T-helper 17 cell (primary cell): ENCODE results near the gene CDH16. TPM values are rescaled to one million over a fixed set of nuclear protein-coding genes. Genes with fewer than 3 reads are reported as not detected.
A peak's percentile ranks its signal among the peaks of the same experiment; 100 is the strongest.
"Not testable (repeated sequence)": the region's sequence is repeated elsewhere in the genome, so short reads cannot be mapped to it uniquely, and the experiment has no call there.

ENCODE experiments used
- ATAC-seq: fragments of 150-1000 bp; cut with Tn5 transposase; 2 replicates; pipeline ENCODE4 v1.10.0; 2021; ENCODE audit warnings: mild to moderate bottlenecking, moderate library complexity
- DNase-seq, 3 donors: peaks; one replicate each; pipeline versions ENCODE4 v3.0.0 to v3.0.0-alpha.2; 2020 to 2021
- H3K9me3 ChIP-seq: one replicate; pipeline ENCODE4 v1.7.0; 2013; ENCODE audit warnings: low read length, mild to moderate bottlenecking; ENCODE audit not compliant: control insufficient read depth, poor library complexity, severe bottlenecking
- H3K27ac Mint-ChIP-seq: one replicate; pipeline ENCODE4 v1.8.0; 2022; ENCODE audit warnings: mild to moderate bottlenecking, moderate library complexity, mixed read lengths
- H3K27me3 Mint-ChIP-seq: one replicate; pipeline ENCODE4 v1.8.0; 2022; ENCODE audit warnings: mixed read lengths
- H3K36me3 Mint-ChIP-seq: one replicate; pipeline ENCODE4 v1.8.0; 2022; ENCODE audit warnings: low read depth, mixed read lengths
- H3K4me1 Mint-ChIP-seq: one replicate; pipeline ENCODE4 v1.8.0; 2022; ENCODE audit warnings: mild to moderate bottlenecking, mixed read lengths
- H3K4me3 Mint-ChIP-seq: one replicate; pipeline ENCODE4 v1.8.0; 2022; ENCODE audit warnings: mild to moderate bottlenecking, moderate library complexity, mixed read lengths
- total RNA-seq, 4 donors: library from RNA in 2 of 4; stranded (reverse) in 2 of 4; gene quantifications; one replicate each; pipeline ENCODE4 v1.2.3 and lab custom pipeline; 2022 to 2026

Gene CDH16
- total RNA-seq, 2 donors from 2014 or later, result not detected

DNA sequence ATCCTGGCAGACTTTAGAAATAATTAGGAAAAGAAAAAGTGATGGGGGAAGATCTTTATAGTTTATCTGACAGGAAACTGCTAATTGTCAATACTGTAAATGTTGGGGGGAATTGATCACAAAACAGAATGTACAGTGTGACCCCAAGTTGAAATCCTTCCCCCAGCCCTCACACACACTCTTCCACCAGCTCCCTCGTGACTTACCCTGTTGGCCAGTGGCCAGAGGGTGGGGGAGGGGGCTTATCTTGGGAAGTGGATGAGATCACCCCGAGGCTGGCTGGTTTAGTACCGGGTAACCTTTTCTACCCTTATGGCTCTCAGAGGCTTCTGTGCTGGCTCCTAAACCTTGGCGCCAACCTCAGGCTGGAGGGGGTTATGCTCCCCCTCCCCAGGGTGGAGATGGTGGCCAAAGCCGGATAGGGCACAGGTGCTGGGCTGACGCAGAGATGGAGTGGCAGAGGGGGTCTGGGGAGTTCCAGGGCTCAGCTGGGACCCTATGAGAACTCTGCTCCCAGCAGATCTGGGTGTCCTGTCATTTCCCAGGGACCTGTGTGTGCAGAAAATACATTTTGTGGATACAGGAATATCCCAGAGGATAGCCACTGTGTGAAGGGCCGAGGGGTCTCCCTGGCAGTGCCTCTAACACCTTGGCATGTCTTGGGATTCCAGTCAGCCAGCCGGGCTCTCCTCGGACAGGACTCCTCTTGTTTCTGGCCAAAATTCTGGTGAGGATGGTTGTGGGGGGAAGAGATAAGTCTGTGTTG is 18.6 kb downstream of the CDH16 start:
- Mint-ChIP-seq H3K4me3 (no peak overlapping the region), H3K27ac (no peak overlapping the region), H3K36me3 (no peaks in the 10 kb centered on the region), H3K27me3 (no peaks in the 10 kb centered on the region), H3K4me1 (peaks cover 7% of the 10 kb centered on the region)
- DNase-seq (no peak), ATAC-seq (no peak)
- no peaks in the 10 kb centered on the region for H3K9me3 ChIP-seq

DNA sequence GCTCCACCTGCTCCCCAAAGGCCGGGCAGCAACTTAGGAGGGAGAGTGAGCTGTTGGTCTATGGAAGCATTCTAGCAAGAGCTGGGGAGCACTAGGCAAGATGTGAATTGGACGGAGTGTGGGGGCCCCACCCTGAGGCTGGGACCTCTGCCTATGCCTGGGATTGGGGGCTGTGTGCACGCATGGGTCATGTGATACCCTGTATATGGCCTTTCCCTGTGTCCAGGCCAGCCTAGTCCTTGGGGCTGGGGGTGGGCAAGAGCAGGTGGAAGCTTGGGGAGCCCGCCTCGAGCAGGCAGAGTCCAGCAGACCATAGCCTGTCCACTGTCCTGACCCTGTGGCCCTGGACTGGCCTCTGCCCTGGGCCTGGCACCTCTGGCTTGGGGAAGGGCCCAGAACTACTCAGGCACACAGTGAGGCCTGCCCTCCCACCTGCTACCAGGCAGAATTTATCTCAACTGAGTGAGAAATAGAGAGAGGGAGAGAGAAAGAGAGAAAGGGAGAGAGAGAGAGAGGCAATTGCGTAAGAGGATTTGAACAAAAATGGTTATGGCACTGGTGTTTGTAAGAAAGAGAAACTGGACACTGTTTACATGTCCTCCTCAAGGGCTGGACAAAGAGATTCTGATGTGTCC is 19.3 kb downstream of the CDH16 start:
- Mint-ChIP-seq H3K4me1 (peaks cover 11% of the 10 kb centered on the region), H3K27ac (no peak overlapping the region), H3K27me3 (no peaks in the 10 kb centered on the region), H3K4me3 (no peak overlapping the region), H3K36me3 (no peaks in the 10 kb centered on the region)
- DNase-seq (no peak), ATAC-seq (no peak)
- no peaks in the 10 kb centered on the region for H3K9me3 ChIP-seq

DNA sequence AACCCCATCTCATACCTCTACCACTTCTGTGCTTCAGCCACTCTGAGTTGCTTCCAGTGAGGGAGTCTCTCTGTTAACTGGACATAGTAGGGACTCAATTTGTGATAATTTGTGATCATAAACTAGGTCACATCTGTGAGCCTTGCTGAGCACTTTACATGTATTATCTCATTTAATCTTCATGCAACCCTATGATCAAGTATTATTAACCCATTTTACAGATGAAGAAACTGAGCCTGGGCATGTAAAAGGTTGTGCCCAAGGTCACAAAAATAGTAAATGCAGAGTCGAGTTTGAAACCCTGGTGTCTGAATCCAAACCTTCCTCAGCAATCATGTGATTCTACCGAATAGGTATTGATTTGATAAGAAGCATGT is 19.8 kb downstream of the CDH16 start:
- H3K27ac Mint-ChIP-seq, result no peak overlapping the region
- no peak for DNase-seq
- no peaks in the 10 kb centered on the region for H3K9me3 ChIP-seq
- no peak overlapping the region for H3K4me3 Mint-ChIP-seq
- ATAC-seq, result no peak
- peaks cover 13% of the 10 kb centered on the region for H3K4me1 Mint-ChIP-seq
- H3K36me3 Mint-ChIP-seq, result no peaks in the 10 kb centered on the region
- H3K27me3 Mint-ChIP-seq, result no peaks in the 10 kb centered on the region

DNA sequence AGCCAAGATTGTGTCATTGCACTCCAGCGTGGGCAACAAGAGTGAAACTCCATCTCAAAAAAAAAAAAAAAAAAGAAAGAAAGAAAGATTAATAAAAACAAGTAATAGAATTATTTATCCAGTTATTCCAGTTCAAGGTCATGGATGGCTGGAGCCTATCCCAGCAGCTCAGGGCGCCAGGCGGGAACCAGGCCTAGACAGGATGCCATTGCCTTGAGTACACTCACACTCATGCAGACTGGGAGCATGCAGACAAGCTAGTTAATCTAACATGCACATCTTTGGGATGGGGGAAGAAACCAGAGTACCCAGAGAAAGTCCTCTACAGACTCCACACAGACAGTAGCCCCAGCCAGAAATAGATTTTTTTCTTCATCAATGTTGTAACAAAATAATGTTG is 20.5 kb downstream of the CDH16 start:
- peaks cover 13% of the 10 kb centered on the region for H3K4me1 Mint-ChIP-seq
- H3K4me3 Mint-ChIP-seq, result no peak overlapping the region
- H3K27ac Mint-ChIP-seq, result no peak overlapping the region
- ATAC-seq (no peak), DNase-seq (no peak)
- H3K9me3 ChIP-seq, result no peaks in the 10 kb centered on the region
- H3K36me3 Mint-ChIP-seq, result no peaks in the 10 kb centered on the region
- H3K27me3 Mint-ChIP-seq, result no peaks in the 10 kb centered on the region

DNA sequence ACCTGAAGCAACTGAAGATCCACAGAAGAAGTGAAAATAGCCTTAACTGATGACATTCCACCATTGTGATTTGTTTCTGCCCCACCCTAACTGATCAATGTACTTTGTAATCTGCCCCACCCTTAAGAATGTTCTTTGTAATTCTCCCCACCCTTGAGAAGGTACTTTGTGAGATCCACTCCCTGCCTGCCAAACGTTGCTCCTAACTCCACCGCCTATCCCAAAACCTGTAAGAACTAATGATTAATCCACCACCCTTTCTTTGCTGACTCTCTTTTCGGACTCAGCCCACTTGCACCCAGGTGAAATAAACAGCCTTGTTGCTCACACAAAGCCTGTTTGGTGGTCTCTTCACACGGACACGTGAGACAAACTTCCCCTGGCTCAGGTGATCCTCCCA is 22.0 kb downstream of the CDH16 start:
- not testable (repeated sequence) for DNase-seq, H3K4me3 Mint-ChIP-seq, ATAC-seq, H3K27ac Mint-ChIP-seq, H3K36me3 Mint-ChIP-seq, H3K27me3 Mint-ChIP-seq, H3K9me3 ChIP-seq
- H3K4me1 Mint-ChIP-seq, result peaks cover 17% of the 10 kb centered on the region

GRCh38 chr16:66895999-66896398 is 22.7 kb downstream of the CDH16 start:
- Mint-ChIP-seq H3K4me3 (no peak overlapping the region), H3K27ac (peak overlapping the region; percentile 77), H3K27me3 (no peaks in the 10 kb centered on the region), H3K36me3 (no peaks in the 10 kb centered on the region), H3K4me1 (peaks cover 17% of the 10 kb centered on the region)
- DNase-seq (no peak), ATAC-seq (no peak)
- no peaks in the 10 kb centered on the region for H3K9me3 ChIP-seq

DNA sequence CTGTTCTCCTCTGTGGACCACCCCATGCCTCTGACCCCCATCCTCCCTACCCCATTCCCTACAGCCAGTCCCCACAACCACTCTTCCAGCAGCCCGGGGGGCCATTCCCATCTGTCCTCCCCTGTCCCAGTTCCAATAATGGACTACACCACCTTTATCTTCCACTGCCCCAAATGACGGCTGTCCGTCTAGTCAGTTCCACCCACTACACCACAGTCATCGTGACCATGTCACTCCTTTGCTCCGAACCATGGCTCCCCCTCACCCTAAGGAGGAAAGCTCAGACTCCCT is 23.1 kb downstream of the CDH16 start:
- no peaks in the 10 kb centered on the region for H3K36me3 Mint-ChIP-seq
- peaks cover 17% of the 10 kb centered on the region for H3K4me1 Mint-ChIP-seq
- no peaks in the 10 kb centered on the region for H3K9me3 ChIP-seq
- ATAC-seq (no peak), DNase-seq (no peak)
- H3K27ac Mint-ChIP-seq, result peak overlapping the region; percentile 77
- no peak overlapping the region for H3K4me3 Mint-ChIP-seq
- no peaks in the 10 kb centered on the region for H3K27me3 Mint-ChIP-seq

- Mint-ChIP-seq H3K4me3 (no peak overlapping the region), H3K4me1 (peaks cover 17% of the 10 kb centered on the region), H3K27ac (peak overlapping the region; percentile 77), H3K36me3 (no peaks in the 10 kb centered on the region), H3K27me3 (no peaks in the 10 kb centered on the region)
- ATAC-seq (peak; percentile 91), DNase-seq (peak in 2 of 3 donors; percentile 14 to 39)
- no peaks in the 10 kb centered on the region for H3K9me3 ChIP-seq
These were observed 23.6 kb downstream of the CDH16 start for GRCh38 chr16:66894948-66895688.

GRCh38 chr16:66894055-66894454 is 24.6 kb downstream of the CDH16 start:
- H3K36me3 Mint-ChIP-seq, result no peaks in the 10 kb centered on the region
- peaks cover 14% of the 10 kb centered on the region for H3K4me1 Mint-ChIP-seq
- H3K9me3 ChIP-seq, result no peaks in the 10 kb centered on the region
- H3K4me3 Mint-ChIP-seq, result no peak overlapping the region
- no peak overlapping the region for H3K27ac Mint-ChIP-seq
- H3K27me3 Mint-ChIP-seq, result no peaks in the 10 kb centered on the region
- ATAC-seq, result no peak
- DNase-seq, result no peak

DNA sequence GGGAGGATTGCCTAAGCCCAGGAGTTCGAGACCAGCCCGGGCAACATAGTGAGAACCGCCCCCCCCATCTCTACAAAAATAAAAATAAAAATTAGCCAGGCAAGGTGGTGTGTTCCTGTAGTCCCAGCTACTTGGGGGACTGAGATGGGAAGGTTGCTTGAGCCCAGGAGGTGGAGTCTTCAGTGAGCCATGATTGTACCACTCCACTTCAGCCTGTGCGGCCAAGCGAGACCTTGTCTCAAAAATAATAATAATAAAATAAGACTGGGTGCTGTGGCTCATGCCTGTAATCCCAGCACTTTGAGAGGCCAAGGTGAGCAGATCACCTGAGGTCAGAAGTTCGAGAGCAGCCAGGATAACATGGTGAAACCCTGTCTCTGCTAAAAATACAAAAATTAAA is 26.9 kb downstream of the CDH16 start:
- DNase-seq, result no peak
- H3K4me3 Mint-ChIP-seq, result no peak overlapping the region
- no peaks in the 10 kb centered on the region for H3K9me3 ChIP-seq
- no peaks in the 10 kb centered on the region for H3K36me3 Mint-ChIP-seq
- peaks cover 27% of the 10 kb centered on the region for H3K4me1 Mint-ChIP-seq
- no peaks in the 10 kb centered on the region for H3K27me3 Mint-ChIP-seq
- no peak overlapping the region for H3K27ac Mint-ChIP-seq
- no peak for ATAC-seq

DNA sequence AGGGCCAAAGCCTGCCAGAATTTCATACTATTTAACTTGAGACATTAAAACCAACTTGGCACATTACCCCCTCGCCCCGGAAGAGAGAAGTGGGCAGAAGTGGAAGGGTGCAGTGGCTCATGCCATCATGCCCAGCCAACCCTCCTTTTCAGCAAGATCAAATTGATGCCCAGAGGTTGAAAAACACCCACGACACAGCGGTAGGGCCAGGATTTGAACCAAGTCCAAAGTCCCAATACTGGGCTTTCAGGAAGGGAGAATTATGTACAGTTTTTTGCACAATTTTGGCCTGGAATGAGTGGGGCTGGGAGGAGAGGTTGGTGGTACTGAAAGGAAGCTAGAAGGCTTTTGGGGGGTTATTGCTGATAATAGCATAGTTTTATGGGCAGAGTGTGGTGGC is 27.3 kb downstream of the CDH16 start:
- no peaks in the 10 kb centered on the region for H3K36me3 Mint-ChIP-seq
- ATAC-seq, result no peak
- H3K4me3 Mint-ChIP-seq, result no peak overlapping the region
- H3K27ac Mint-ChIP-seq, result no peak overlapping the region
- H3K27me3 Mint-ChIP-seq, result no peaks in the 10 kb centered on the region
- no peaks in the 10 kb centered on the region for H3K9me3 ChIP-seq
- DNase-seq, result no peak
- H3K4me1 Mint-ChIP-seq, result peaks cover 30% of the 10 kb centered on the region

DNA sequence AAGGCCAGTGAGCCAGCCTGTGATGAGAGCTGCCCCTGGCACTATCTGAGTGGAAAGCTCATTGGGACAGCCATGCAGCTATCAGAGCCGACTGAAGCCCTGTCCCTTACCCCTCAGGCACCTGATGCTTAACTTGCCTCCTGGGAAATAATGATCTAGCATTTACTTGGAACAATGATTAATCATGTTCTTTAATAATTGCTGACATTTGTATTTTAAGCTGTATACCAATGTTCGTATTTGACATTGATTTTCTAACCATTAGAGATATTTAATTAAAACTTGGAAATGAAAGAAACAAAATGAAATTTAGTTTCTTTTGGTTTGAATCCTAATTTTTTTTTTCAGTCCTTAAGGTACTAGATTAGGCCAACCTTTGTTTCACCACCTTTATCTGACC is 27.9 kb downstream of the CDH16 start:
- DNase-seq, result no peak
- Mint-ChIP-seq H3K4me1 (peaks cover 30% of the 10 kb centered on the region), H3K36me3 (no peaks in the 10 kb centered on the region)

DNA sequence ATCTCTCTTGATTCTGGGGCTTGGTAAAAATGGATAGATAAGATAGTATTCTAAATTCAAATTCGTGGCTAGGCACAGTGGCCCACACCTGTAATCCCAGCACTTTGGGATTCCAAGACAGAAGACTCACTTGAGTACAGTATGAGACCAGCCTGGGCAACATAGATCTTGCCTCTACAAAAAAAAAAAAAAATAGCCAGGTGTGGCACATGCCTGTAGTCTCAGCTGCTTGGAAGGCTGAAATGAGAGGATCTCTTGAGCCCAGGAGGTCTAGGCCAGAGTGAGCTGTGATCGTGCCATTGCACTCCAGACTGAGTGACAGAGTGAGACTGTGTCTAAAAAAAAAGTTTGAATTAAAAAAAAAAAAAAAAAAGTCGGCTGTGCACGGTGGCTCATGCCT is 29.1 kb downstream of the CDH16 start:
- Mint-ChIP-seq H3K4me1 (peaks cover 31% of the 10 kb centered on the region), H3K36me3 (no peaks in the 10 kb centered on the region), H3K27me3 (no peaks in the 10 kb centered on the region), H3K4me3 (no peak overlapping the region), H3K27ac (no peak overlapping the region)
- DNase-seq, result no peak
- no peaks in the 10 kb centered on the region for H3K9me3 ChIP-seq
- ATAC-seq, result no peak

More for the DNA sequence above, 27.9 kb downstream of the CDH16 start:
- no peaks in the 10 kb centered on the region for H3K9me3 ChIP-seq
- ATAC-seq, result no peak
- Mint-ChIP-seq H3K4me3 (no peak overlapping the region), H3K27ac (no peak overlapping the region), H3K27me3 (no peaks in the 10 kb centered on the region)
